ENCODE measurements around the gene MYO15B. TPM values are rescaled to one million over a fixed set of nuclear protein-coding genes. Genes with fewer than 3 reads are reported as not detected.

Gene MYO15B
- total and polyA plus RNA-seq, 2 donors (not counting 1 experiment from before 2014, with no cell fraction given) = 0.49 to 14.4 TPM

- Histone ChIP-seq H3K4me1 (ENCODE audit: control insufficient read depth, extremely low read depth, insufficient read depth, low read length) (no peaks in the 10 kb centered on the region), H3K27me3 (ENCODE audit: control insufficient read depth, insufficient read depth, low read length) (no peaks in the 10 kb centered on the region), H3K79me2 (ENCODE audit: control insufficient read depth, insufficient read depth, low read length) (no peaks in the 10 kb centered on the region), H3K27ac (ENCODE audit: insufficient read depth, low read length) (no peak overlapping the region), H3K9ac (ENCODE audit: insufficient read depth, low read length) (no peak overlapping the region), H4K20me1 (ENCODE audit: control insufficient read depth, extremely low read depth, insufficient read depth, low read length) (no peaks in the 10 kb centered on the region), H2AFZ (ENCODE audit: low read length) (no peak overlapping the region), H3K36me3 (ENCODE audit: control insufficient read depth, insufficient read depth, low read length) (no peaks in the 10 kb centered on the region), H3K9me3 (ENCODE audit: control insufficient read depth, insufficient read depth, low read depth, low read length) (no peaks in the 10 kb centered on the region), H3K4me3 (replicated peaks in 1 of 4; ENCODE audit: control extremely low read depth in 1 of 4, insufficient read depth in 1 of 4, low read depth in 3 of 4, low read length in 4 of 4) (no peak overlapping the region), H3K4me2 (ENCODE audit: extremely low read depth, insufficient read depth, low read length) (no peak overlapping the region)
- no peak for DNase-seq (ENCODE audit: low read depth in 2 of 2)
- TF ChIP-seq CTCF (conservative IDR thresholded peaks at IDR 0.05 in 1 of 2, IDR thresholded peaks at IDR 0.05 in 1 of 2; ENCODE audit: low read depth in 1 of 2, low read length in 2 of 2) (no peak), EZH2 (IDR thresholded peaks at IDR 0.05; ENCODE audit: low read length, missing control alignments) (no peak)
Measured at GRCh38 chr17:75614556-75615270, 27.1 kb downstream of the MYO15B start.

- Histone ChIP-seq H4K20me1 (ENCODE audit: control insufficient read depth, extremely low read depth, insufficient read depth, low read length) (no peaks in the 10 kb centered on the region), H3K36me3 (ENCODE audit: control insufficient read depth, insufficient read depth, low read length) (no peaks in the 10 kb centered on the region), H3K4me2 (ENCODE audit: extremely low read depth, insufficient read depth, low read length) (no peak overlapping the region), H3K79me2 (ENCODE audit: control insufficient read depth, insufficient read depth, low read length) (no peaks in the 10 kb centered on the region), H3K27me3 (ENCODE audit: control insufficient read depth, insufficient read depth, low read length) (no peaks in the 10 kb centered on the region), H3K27ac (ENCODE audit: insufficient read depth, low read length) (no peak overlapping the region), H2AFZ (ENCODE audit: low read length) (no peak overlapping the region), H3K9ac (ENCODE audit: insufficient read depth, low read length) (no peak overlapping the region), H3K9me3 (ENCODE audit: control insufficient read depth, insufficient read depth, low read depth, low read length) (no peaks in the 10 kb centered on the region), H3K4me1 (ENCODE audit: control insufficient read depth, extremely low read depth, insufficient read depth, low read length) (no peaks in the 10 kb centered on the region), H3K4me3 (replicated peaks in 1 of 4; ENCODE audit: control extremely low read depth in 1 of 4, insufficient read depth in 1 of 4, low read depth in 3 of 4, low read length in 4 of 4) (no peak overlapping the region)
- no peak for DNase-seq (ENCODE audit: low read depth in 2 of 2)
- TF ChIP-seq CTCF (conservative IDR thresholded peaks at IDR 0.05 in 1 of 2, IDR thresholded peaks at IDR 0.05 in 1 of 2; ENCODE audit: low read depth in 1 of 2, low read length in 2 of 2) (no peak), EZH2 (IDR thresholded peaks at IDR 0.05; ENCODE audit: low read length, missing control alignments) (no peak)
Measured at GRCh38 chr17:75615301-75615700, 27.7 kb downstream of the MYO15B start.

GRCh38 chr17:75616521-75617122 is 29.0 kb downstream of the MYO15B start:
- DNase-seq (ENCODE audit: low read depth in 2 of 2) = no peak
- no peaks in the 10 kb centered on the region for H3K27me3 ChIP-seq (ENCODE audit: control insufficient read depth, insufficient read depth, low read length)
- no peaks in the 10 kb centered on the region for H3K9me3 ChIP-seq (ENCODE audit: control insufficient read depth, insufficient read depth, low read depth, low read length)
- no peak overlapping the region for H3K4me3 ChIP-seq (replicated peaks in 1 of 4; ENCODE audit: control extremely low read depth in 1 of 4, insufficient read depth in 1 of 4, low read depth in 3 of 4, low read length in 4 of 4)
- no peak overlapping the region for H3K27ac ChIP-seq (ENCODE audit: insufficient read depth, low read length)
- TF ChIP-seq EZH2 (IDR thresholded peaks at IDR 0.05; ENCODE audit: low read length, missing control alignments) = no peak
- TF ChIP-seq CTCF (conservative IDR thresholded peaks at IDR 0.05 in 1 of 2, IDR thresholded peaks at IDR 0.05 in 1 of 2; ENCODE audit: low read depth in 1 of 2, low read length in 2 of 2) = no peak
- H3K79me2 ChIP-seq (ENCODE audit: control insufficient read depth, insufficient read depth, low read length) = no peaks in the 10 kb centered on the region
- no peak overlapping the region for H2AFZ ChIP-seq (ENCODE audit: low read length)
- H3K36me3 ChIP-seq (ENCODE audit: control insufficient read depth, insufficient read depth, low read length) = no peaks in the 10 kb centered on the region
- H3K4me2 ChIP-seq (ENCODE audit: extremely low read depth, insufficient read depth, low read length) = no peak overlapping the region
- H3K4me1 ChIP-seq (ENCODE audit: control insufficient read depth, extremely low read depth, insufficient read depth, low read length) = no peaks in the 10 kb centered on the region
- no peak overlapping the region for H3K9ac ChIP-seq (ENCODE audit: insufficient read depth, low read length)
- H4K20me1 ChIP-seq (ENCODE audit: control insufficient read depth, extremely low read depth, insufficient read depth, low read length) = no peaks in the 10 kb centered on the region
